Right atrium auricular region (tissue), 2 donors: Measurements from ENCODE around the gene KIF2C. TPM values are rescaled to one million over a fixed set of nuclear protein-coding genes. Genes with fewer than 3 reads are reported as not detected.
"Not testable (repeated sequence)": the region's sequence is repeated elsewhere in the genome, so short reads cannot be mapped to it uniquely, and the experiment has no call there.

Source experiments
- DNase-seq: peaks from one replicate; pipeline ENCODE4 v3.0.0-alpha.2; 2019; ENCODE audit warnings: low spot score
- H3K27ac ChIP-seq, 2 donors: fragments of 200-600 bp; sonication (generic); 1 replicate in 1 of 2; 2 replicates in 1 of 2; pipeline ENCODE4 v1.5.1; 2016 to 2019
- H3K27me3 ChIP-seq, 2 donors: fragments of 200-600 bp; sonication (generic); one replicate each; pipeline versions ENCODE4 v1.5.1 to v1.6.0; 2017 to 2019
- H3K36me3 ChIP-seq: fragments of 200-600 bp; sonication (generic); one replicate; pipeline ENCODE4 v1.5.1; 2016
- H3K4me1 ChIP-seq, 2 donors: fragments of 200-600 bp; sonication (generic); one replicate each; pipeline versions ENCODE4 v1.5.1 to v1.6.0; 2017 to 2019
- H3K4me3 ChIP-seq, 2 donors: fragments of 200-600 bp; sonication (generic); 1 replicate in 1 of 2; 2 replicates in 1 of 2; pipeline ENCODE4 v1.5.1; 2017 to 2019; ENCODE audit warnings: mild to moderate bottlenecking in 1 of 2, moderate library complexity in 1 of 2
- H3K9me3 ChIP-seq, 2 donors: fragments of 200-600 bp; sonication (generic); one replicate each; pipeline ENCODE4 v1.5.1; 2019
- CTCF ChIP-seq, 2 donors: fragments of 200-600 bp; sonication (generic); IDR thresholded peaks; one replicate each; pipeline ENCODE4 v1.5.1; 2019; ENCODE audit warnings: antibody characterized with exemption in 2 of 2
- total RNA-seq, 2 donors: library from RNA; depleted of rRNA; stranded (reverse); fragments of >200 nt; gene quantifications; one replicate each; pipeline ENCODE4 v1.1.0, GENCODE V29; 2016

The KIF2C gene
- total RNA-seq, 2 donors from 2014 or later = 0.67 to 1.3 TPM

GRCh38 chr1:44740179-44740617, 561 bp downstream of the KIF2C start:
- DNase-seq = no peak
- Histone ChIP-seq H3K9me3 (no peaks in the 10 kb centered on the region), H3K27me3 (no peaks in the 10 kb centered on the region), H3K27ac (peak overlapping the region in 1 of 2 donors; percentile 88), H3K36me3 (no peaks in the 10 kb centered on the region), H3K4me3 (peak overlapping the region; percentile 49 to 58), H3K4me1 (peaks cover 0 to 8% of the 10 kb centered on the region in 2 donors)
- TF ChIP-seq CTCF (IDR thresholded peaks at IDR 0.05) = no peak

DNA sequence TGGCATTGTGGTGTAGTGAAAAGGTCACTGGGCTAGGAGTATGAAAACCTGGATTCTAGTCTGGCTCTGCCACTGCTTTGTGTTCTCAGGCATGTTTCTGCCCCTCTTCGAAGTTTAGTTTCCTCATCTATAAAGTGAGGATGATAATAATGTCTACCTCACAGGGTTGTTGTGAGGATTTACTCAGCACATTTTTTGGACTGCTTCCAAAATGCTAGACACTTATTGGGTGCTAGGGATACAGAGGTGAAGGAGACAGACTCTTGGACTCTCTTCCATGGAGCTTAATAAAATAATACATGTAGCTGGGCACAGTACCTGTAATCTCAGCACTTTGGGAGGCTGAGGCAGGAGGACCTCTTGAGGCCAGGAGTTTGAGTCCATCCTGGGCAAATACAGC, 3.6 kb downstream of the KIF2C start:
- H3K36me3 ChIP-seq = no peaks in the 10 kb centered on the region
- no peak overlapping the region for H3K4me3 ChIP-seq
- DNase-seq = no peak
- no peak overlapping the region for H3K27ac ChIP-seq
- H3K4me1 ChIP-seq = peaks cover 0 to 8% of the 10 kb centered on the region in 2 donors
- TF ChIP-seq CTCF (IDR thresholded peaks at IDR 0.05) = no peak
- H3K9me3 ChIP-seq = no peaks in the 10 kb centered on the region
- H3K27me3 ChIP-seq = no peaks in the 10 kb centered on the region

GRCh38 chr1:44747878-44748277, 8.2 kb downstream of the KIF2C start:
- no peaks in the 10 kb centered on the region for H3K27me3 ChIP-seq
- no peak overlapping the region for H3K27ac ChIP-seq
- no peaks in the 10 kb centered on the region for H3K36me3 ChIP-seq
- TF ChIP-seq CTCF (IDR thresholded peaks at IDR 0.05) = no peak
- no peaks in the 10 kb centered on the region for H3K4me1 ChIP-seq
- H3K9me3 ChIP-seq = no peaks in the 10 kb centered on the region
- no peak for DNase-seq
- H3K4me3 ChIP-seq = no peak overlapping the region

DNA sequence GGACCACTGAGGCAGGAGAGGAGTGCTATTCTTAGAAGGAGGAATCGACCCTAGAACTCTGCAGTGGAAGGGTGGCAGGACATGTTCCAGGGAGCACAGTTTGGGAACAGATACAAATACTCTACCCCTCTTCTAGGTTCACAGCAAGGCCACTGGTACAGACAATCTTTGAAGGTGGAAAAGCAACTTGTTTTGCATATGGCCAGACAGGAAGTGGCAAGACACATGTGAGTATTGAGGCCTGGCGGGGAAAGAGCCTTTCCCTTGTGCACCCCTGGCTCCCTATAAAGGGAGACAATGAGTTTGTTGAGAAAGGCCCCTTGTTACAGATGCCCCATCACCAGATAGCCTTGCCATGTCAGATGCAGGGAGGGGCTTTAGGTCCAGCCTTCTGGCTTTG, 17.8 kb downstream of the KIF2C start:
- no peak for TF ChIP-seq CTCF (IDR thresholded peaks at IDR 0.05)
- Histone ChIP-seq H3K27me3 (no peaks in the 10 kb centered on the region), H3K4me3 (no peak overlapping the region), H3K4me1 (no peaks in the 10 kb centered on the region), H3K27ac (no peak overlapping the region), H3K36me3 (no peaks in the 10 kb centered on the region), H3K9me3 (no peaks in the 10 kb centered on the region)
- no peak for DNase-seq

GRCh38 chr1:44759077-44759476, 19.4 kb downstream of the KIF2C start:
- no peaks in the 10 kb centered on the region for H3K4me1 ChIP-seq
- no peak overlapping the region for H3K27ac ChIP-seq
- H3K27me3 ChIP-seq = no peaks in the 10 kb centered on the region
- no peaks in the 10 kb centered on the region for H3K36me3 ChIP-seq
- DNase-seq = no peak
- no peaks in the 10 kb centered on the region for H3K9me3 ChIP-seq
- H3K4me3 ChIP-seq = no peak overlapping the region
- TF ChIP-seq CTCF (IDR thresholded peaks at IDR 0.05) = no peak

DNA sequence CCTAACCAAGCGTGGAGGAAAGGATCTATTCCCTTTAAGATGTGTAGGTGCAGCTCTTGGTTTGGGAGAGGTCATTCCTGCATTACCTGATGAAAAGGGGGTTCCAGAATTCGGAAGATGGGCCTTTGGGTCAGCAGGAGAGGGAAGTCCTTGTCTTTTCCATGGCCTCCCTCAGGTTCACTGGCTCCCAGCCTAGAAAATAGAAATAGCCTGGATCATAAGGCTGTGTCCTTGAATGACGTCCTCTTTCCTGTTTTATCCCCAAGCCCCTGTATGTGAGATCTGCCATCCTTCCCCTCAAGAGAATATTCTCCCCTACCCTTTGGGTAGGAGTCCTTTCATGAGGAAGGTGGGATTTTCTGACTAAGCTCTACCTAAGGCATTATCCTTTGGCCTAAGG, 21.2 kb downstream of the KIF2C start:
- no peak overlapping the region for H3K4me3 ChIP-seq
- no peak overlapping the region for H3K27ac ChIP-seq
- H3K9me3 ChIP-seq = no peaks in the 10 kb centered on the region
- no peaks in the 10 kb centered on the region for H3K4me1 ChIP-seq
- H3K36me3 ChIP-seq = no peaks in the 10 kb centered on the region
- H3K27me3 ChIP-seq = no peaks in the 10 kb centered on the region
- no peak for DNase-seq
- no peak for TF ChIP-seq CTCF (IDR thresholded peaks at IDR 0.05)

GRCh38 chr1:44766421-44766820, 26.8 kb downstream of the KIF2C start:
- H3K4me3 ChIP-seq, DNase-seq, H3K27me3 ChIP-seq, H3K27ac ChIP-seq, H3K36me3 ChIP-seq, H3K4me1 ChIP-seq, H3K9me3 ChIP-seq: not testable (repeated sequence)
